IMR-90 (cell line): ENCODE results near the gene CPAMD8.

Experiments
- BHLHE40 ChIP-seq: fragments of 150-350 bp; IDR thresholded peaks from 2 replicates; pipeline ENCODE4 v1.6.1; 2016; ENCODE audit warnings: mild to moderate bottlenecking, low read depth, low read length
- CEBPB ChIP-seq: IDR thresholded peaks from 2 replicates; pipeline ENCODE4 v1.6.1; 2012; ENCODE audit warnings: low read depth, low read length, improper control_type of control experiment
- CTCF ChIP-seq: conservative IDR thresholded peaks from 2 replicates; pipeline ENCODE4 v1.5.1; 2012; ENCODE audit warnings: mild to moderate bottlenecking, low read depth, low read length, improper control_type of control experiment
- MAFK ChIP-seq: IDR thresholded peaks from 2 replicates; pipeline ENCODE4 v1.6.1; 2012; ENCODE audit warnings: low read depth, low read length, improper control_type of control experiment
- MAZ ChIP-seq: IDR thresholded peaks from 2 replicates; pipeline ENCODE4 v1.6.1; 2012; ENCODE audit warnings: low read depth, mild to moderate bottlenecking, low read length, improper control_type of control experiment, moderate library complexity, borderline replicate concordance
- NFE2L2 ChIP-seq: fragments of 150-350 bp; IDR thresholded peaks from 2 replicates; pipeline ENCODE4 v1.6.1; 2016; ENCODE audit warnings: low read depth, mild to moderate bottlenecking, low read length
- POLR2A ChIP-seq: IDR thresholded peaks from 2 replicates; pipeline ENCODE4 v1.6.1; 2012; ENCODE audit warnings: mild to moderate bottlenecking, low read depth, low read length
- RAD21 ChIP-seq: IDR thresholded peaks from 2 replicates; pipeline ENCODE4 v1.6.1; 2012; ENCODE audit warnings: low read length, improper control_type of control experiment
- RCOR1 ChIP-seq: IDR thresholded peaks from 2 replicates; pipeline ENCODE4 v1.6.1; 2012; ENCODE audit warnings: mild to moderate bottlenecking, low read length, improper control_type of control experiment; ENCODE audit not compliant: insufficient replicate concordance
- RFX5 ChIP-seq: IDR thresholded peaks from 2 replicates; pipeline ENCODE4 v1.8.0; 2012; ENCODE audit warnings: low read depth, mild to moderate bottlenecking, low read length, moderate library complexity
- SMC3 ChIP-seq: fragments of 150-350 bp; IDR thresholded peaks from 2 replicates; pipeline ENCODE4 v1.6.1; 2016; ENCODE audit warnings: low read depth, mild to moderate bottlenecking, antibody characterized with exemption, low read length, moderate library complexity
- USF2 ChIP-seq: fragments of 150-350 bp; IDR thresholded peaks from 2 replicates; pipeline ENCODE4 v1.6.1; 2017; ENCODE audit warnings: mild to moderate bottlenecking, antibody characterized with exemption, low read length, low read depth

GRCh38 chr19:16869331-16869972 lies 157.2 kb downstream of the CPAMD8 start:
- TF ChIP-seq RAD21 (no peak), MAFK (no peak), SMC3 (no peak), CTCF (no peak), RCOR1 (no peak), POLR2A (no peak), RFX5 (no peak), NFE2L2 (no peak), USF2 (no peak), BHLHE40 (no peak), MAZ (no peak), CEBPB (no peak)
